Natural killer cell (primary cell): Measurements from ENCODE around the gene LYRM1. TPM values are rescaled to one million over a fixed set of nuclear protein-coding genes. Genes with fewer than 3 reads are reported as not detected.
"Not testable (repeated sequence)": the region's sequence is repeated elsewhere in the genome, so short reads cannot be mapped to it uniquely, and the experiment has no call there.

Source experiments
- ATAC-seq, 3 donors: fragments of 150-1000 bp in 2 of 3; fragments of 200-7000 bp in 1 of 3; cut with Tn5 transposase; 1 replicate in 1 of 3; 2 replicates in 2 of 3; pipeline ENCODE4 v1.10.0; 2021; ENCODE audit warnings: mild to moderate bottlenecking in 2 of 3, moderate library complexity in 2 of 3
- DNase-seq, 2 donors: peaks; one replicate each; pipeline versions ENCODE4 v3.0.0 to v3.0.0-alpha.2; 2013 to 2021; ENCODE audit warnings: mixed read lengths in 1 of 2
- H3K27ac ChIP-seq: one replicate; pipeline ENCODE4 v1.5.1; 2013; ENCODE audit warnings: mild to moderate bottlenecking, low read length
- H3K27me3 ChIP-seq: one replicate; pipeline ENCODE4 v1.6.1; 2013; ENCODE audit warnings: low read length; ENCODE audit not compliant: control insufficient read depth, insufficient read depth
- H3K36me3 ChIP-seq: one replicate; pipeline ENCODE4 v1.6.1; 2013; ENCODE audit warnings: low read length; ENCODE audit not compliant: control insufficient read depth, insufficient read depth
- H3K4me1 ChIP-seq: one replicate; pipeline ENCODE4 v1.6.1; 2013; ENCODE audit warnings: low read length; ENCODE audit not compliant: control insufficient read depth, insufficient read depth
- H3K4me3 ChIP-seq: one replicate; pipeline ENCODE4 v1.5.1; 2013; ENCODE audit warnings: low read length
- H3K9me3 ChIP-seq: one replicate; pipeline ENCODE4 v1.6.1; 2013; ENCODE audit warnings: low read length; ENCODE audit not compliant: control insufficient read depth, insufficient read depth
- H3K27ac Mint-ChIP-seq, 2 donors: one replicate each; pipeline ENCODE4 v1.8.0; 2022; ENCODE audit warnings: mild to moderate bottlenecking in 2 of 2, mixed read lengths in 2 of 2, moderate library complexity in 1 of 2
- H3K27me3 Mint-ChIP-seq, 2 donors: one replicate each; pipeline ENCODE4 v1.8.0; 2022; ENCODE audit warnings: low read depth in 2 of 2, mixed read lengths in 2 of 2
- H3K36me3 Mint-ChIP-seq: one replicate; pipeline ENCODE4 v1.8.0; 2022; ENCODE audit warnings: mixed read lengths
- H3K4me1 Mint-ChIP-seq, 2 donors: one replicate each; pipeline ENCODE4 v1.8.0; 2022; ENCODE audit warnings: mixed read lengths in 2 of 2
- H3K4me3 Mint-ChIP-seq: one replicate; pipeline ENCODE4 v1.8.0; 2022; ENCODE audit warnings: mild to moderate bottlenecking, moderate library complexity, mixed read lengths
- H3K9me3 Mint-ChIP-seq, 2 donors: one replicate each; pipeline ENCODE4 v1.8.0; 2022; ENCODE audit warnings: mixed read lengths in 2 of 2
- WGBS: methylation state at CpG from one replicate; pipeline ENCODE4 v1.1.7; 2013; ENCODE audit warnings: missing lambda C conversion rate; ENCODE audit not compliant: insufficient coverage; 5-methylcytosine and 5-hydroxymethylcytosine counted together
- intact Hi-C: fragments of 100-400 bp; cut with micrococcal nuclease; formaldehyde crosslinking; loops from one replicate; pipeline ENCODE4 v1.14.2; 2022
- total RNA-seq, 4 donors: library from RNA; stranded (reverse); fragments of 120-200 nt in 1 of 4; gene quantifications; one replicate each; pipeline versions ENCODE4 v1.2.3 to v1.2.4, GENCODE V29; 2013 to 2022
- TF ChIP-seq, protein P1 (sequence below): fragments of 200-600 bp; IDR thresholded peaks from one replicate; pipeline ENCODE4 v1.8.0; 2022; ENCODE audit warnings: antibody characterized with exemption

LYRM1 gene
- total RNA-seq, 3 donors from 2014 or later (not counting 1 experiment from before 2014, with no cell fraction given): 15.3 to 25.7 (median 17.2) TPM

DNA sequence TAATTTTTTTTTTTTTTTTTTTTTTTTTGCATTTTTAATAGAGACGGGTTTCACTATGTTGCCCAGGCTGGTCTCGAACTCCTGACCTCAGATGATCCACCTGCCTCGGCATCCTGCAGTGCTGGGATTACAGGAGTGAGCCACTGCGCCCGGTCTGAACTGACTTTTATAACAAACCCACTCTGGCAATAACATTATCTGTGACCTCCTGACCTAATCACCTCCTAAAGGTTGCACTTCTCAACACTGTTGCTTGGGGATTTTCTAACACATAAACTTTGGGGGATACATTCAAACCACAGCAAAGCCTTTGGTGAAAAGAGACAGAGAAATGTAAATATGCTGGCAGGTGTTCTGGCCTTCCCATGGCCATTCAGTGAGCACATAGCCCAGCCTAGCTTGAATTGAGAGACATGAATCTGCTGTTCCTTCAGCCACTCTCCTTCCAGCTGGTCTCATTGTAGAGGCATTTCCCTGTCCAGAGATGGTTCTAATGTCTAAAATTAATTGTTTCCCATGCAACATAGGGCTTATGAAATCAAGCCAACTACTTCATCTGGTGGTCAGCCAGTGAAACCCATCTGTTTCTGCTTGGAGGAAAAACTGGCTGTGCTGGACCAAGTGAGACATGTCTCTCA lies 28.3 kb downstream of the LYRM1 start:
- Mint-ChIP-seq H3K36me3 (no peaks in the 10 kb centered on the region), H3K27ac (no peak overlapping the region), H3K4me3 (no peak overlapping the region), H3K4me1 (no peaks in the 10 kb centered on the region), H3K9me3 (no peaks in the 10 kb centered on the region), H3K27me3 (no peaks in the 10 kb centered on the region)
- Histone ChIP-seq H3K4me1 (no peaks in the 10 kb centered on the region), H3K9me3 (no peaks in the 10 kb centered on the region), H3K4me3 (no peak overlapping the region), H3K27me3 (no peaks in the 10 kb centered on the region), H3K36me3 (peaks cover 11% of the 10 kb centered on the region), H3K27ac (no peak overlapping the region)
- intact Hi-C loops: no loop called here
- DNase-seq: no peak
- 88% methylated on average over 5 of the region's 5 CpGs for WGBS
- TF ChIP-seq, protein P1, sequence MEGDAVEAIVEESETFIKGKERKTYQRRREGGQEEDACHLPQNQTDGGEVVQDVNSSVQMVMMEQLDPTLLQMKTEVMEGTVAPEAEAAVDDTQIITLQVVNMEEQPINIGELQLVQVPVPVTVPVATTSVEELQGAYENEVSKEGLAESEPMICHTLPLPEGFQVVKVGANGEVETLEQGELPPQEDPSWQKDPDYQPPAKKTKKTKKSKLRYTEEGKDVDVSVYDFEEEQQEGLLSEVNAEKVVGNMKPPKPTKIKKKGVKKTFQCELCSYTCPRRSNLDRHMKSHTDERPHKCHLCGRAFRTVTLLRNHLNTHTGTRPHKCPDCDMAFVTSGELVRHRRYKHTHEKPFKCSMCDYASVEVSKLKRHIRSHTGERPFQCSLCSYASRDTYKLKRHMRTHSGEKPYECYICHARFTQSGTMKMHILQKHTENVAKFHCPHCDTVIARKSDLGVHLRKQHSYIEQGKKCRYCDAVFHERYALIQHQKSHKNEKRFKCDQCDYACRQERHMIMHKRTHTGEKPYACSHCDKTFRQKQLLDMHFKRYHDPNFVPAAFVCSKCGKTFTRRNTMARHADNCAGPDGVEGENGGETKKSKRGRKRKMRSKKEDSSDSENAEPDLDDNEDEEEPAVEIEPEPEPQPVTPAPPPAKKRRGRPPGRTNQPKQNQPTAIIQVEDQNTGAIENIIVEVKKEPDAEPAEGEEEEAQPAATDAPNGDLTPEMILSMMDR: no peak
- no peak for ATAC-seq

DNA sequence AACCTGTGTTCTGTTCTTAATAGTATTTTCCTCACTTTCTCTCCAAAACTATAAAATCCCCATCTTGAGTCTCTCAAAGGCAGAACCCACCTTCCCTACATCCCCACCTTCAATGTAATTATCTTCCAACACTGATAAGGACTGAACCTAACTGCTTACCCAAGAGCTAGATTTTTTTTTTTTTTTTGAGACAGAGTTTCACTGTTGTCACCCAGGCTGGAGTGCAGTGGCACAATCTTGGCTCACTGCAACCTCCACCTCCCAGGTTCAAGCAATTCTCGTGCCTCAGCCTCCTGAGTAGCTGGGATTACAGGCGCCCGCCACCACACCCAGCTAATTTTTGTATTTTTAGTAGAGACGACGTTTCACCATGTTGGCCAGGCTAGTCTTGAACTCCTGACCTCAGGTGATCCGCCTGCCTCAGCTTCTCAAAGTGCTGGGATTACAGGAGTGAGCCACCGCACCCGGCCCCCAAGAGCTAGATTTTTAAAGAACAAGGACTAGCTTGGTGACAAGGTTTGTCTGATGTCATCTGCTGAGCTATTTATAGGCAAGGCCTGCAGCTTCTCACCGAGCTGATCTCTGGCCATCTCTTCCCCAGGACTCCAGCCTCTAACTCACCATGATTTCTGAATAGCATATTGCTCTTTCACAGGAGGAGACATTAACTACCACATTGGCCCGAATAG lies 29.2 kb downstream of the LYRM1 start:
- H3K9me3 Mint-ChIP-seq, H3K4me3 ChIP-seq, DNase-seq, ATAC-seq, H3K4me1 Mint-ChIP-seq, intact Hi-C loops, H3K27me3 Mint-ChIP-seq, H3K9me3 ChIP-seq, H3K27ac Mint-ChIP-seq, H3K4me3 Mint-ChIP-seq, H3K27ac ChIP-seq, H3K27me3 ChIP-seq, H3K4me1 ChIP-seq, H3K36me3 Mint-ChIP-seq, H3K36me3 ChIP-seq: not testable (repeated sequence)
- 87% methylated on average over 10 of the region's 10 CpGs for WGBS

DNA sequence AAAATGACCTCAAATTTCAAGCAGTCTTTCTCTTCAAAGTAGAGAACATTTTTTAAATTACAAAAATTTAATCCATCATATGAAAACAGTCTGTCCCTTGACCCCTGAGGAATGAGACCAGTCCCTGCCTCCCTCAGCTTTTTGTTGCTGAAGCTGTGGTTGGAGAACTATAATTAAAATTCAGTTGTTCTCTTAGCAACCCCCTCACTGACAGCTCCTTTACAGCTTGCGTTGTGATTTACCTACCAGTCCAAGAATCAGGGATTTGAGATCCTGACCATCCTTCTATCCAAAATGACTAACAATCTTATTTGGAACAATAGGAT lies 29.8 kb downstream of the LYRM1 start:
- H3K27ac Mint-ChIP-seq: no peak overlapping the region
- no peaks in the 10 kb centered on the region for H3K9me3 Mint-ChIP-seq
- no peaks in the 10 kb centered on the region for H3K9me3 ChIP-seq
- 57% methylated on average over 1 of the region's 1 CpG for WGBS
- intact Hi-C loops: no loop called here
- H3K36me3 Mint-ChIP-seq: no peaks in the 10 kb centered on the region
- peaks cover 3% of the 10 kb centered on the region for H3K36me3 ChIP-seq
- no peaks in the 10 kb centered on the region for H3K4me1 Mint-ChIP-seq
- no peak overlapping the region for H3K4me3 Mint-ChIP-seq
- no peak for DNase-seq
- H3K27me3 Mint-ChIP-seq: no peaks in the 10 kb centered on the region
- no peak for ATAC-seq
- H3K4me3 ChIP-seq: no peak overlapping the region
- H3K27me3 ChIP-seq: no peaks in the 10 kb centered on the region
- no peaks in the 10 kb centered on the region for H3K4me1 ChIP-seq
- TF ChIP-seq, protein P1: no peak
- no peak overlapping the region for H3K27ac ChIP-seq

DNA sequence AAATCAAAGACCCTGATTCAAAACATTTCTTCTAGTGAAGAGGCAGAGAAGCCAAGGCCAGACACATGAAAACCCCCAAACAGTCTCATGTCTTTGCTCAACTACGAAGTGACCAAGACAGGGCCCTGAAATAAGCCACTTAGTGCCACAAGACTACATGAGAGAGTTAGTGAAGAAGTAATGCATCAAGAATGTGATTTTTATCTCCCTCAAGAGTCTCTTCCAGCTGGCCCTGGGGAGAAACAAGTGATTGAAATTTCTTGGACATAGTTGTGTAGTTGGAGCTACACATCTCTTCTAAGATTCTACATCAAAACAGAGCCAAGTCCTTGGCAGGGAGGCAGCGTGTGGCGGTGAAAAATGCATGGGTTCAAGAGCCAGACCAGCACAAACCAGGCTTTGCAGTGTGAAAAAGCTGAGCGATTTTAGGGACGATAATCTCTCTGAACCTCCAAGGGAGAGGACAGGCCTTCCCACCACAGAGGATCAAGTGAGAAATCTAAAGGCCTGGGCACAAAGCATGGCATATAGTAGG lies 30.6 kb downstream of the LYRM1 start:
- H3K9me3 ChIP-seq: no peaks in the 10 kb centered on the region
- Mint-ChIP-seq H3K4me1 (no peaks in the 10 kb centered on the region), H3K27ac (no peak overlapping the region), H3K9me3 (no peaks in the 10 kb centered on the region), H3K4me3 (no peak overlapping the region), H3K36me3 (no peaks in the 10 kb centered on the region), H3K27me3 (no peaks in the 10 kb centered on the region)
- no peak overlapping the region for H3K4me3 ChIP-seq
- 98% methylated on average over 5 of the region's 5 CpGs for WGBS
- no peak for ATAC-seq
- H3K27ac ChIP-seq: no peak overlapping the region
- no peak for DNase-seq
- TF ChIP-seq, protein P1: no peak
- H3K36me3 ChIP-seq: no peaks in the 10 kb centered on the region
- intact Hi-C loops: no loop called here
- no peaks in the 10 kb centered on the region for H3K27me3 ChIP-seq
- no peaks in the 10 kb centered on the region for H3K4me1 ChIP-seq
